Measurements from ENCODE around the gene SCFD1.

The SCFD1 gene

GRCh38 chr14:30748343-30748742 lies 126.2 kb downstream of the SCFD1 start:
- no peak for DNase-seq (ENCODE audit: low spot score)
- in situ Hi-C loops (cut with MboI; ENCODE audit: low sequenced_read_pairs, unreplicated experiment): no loop called here
- no peak for TF ChIP-seq CTCF (IDR thresholded peaks at IDR 0.05; ENCODE audit: borderline replicate concordance, control extremely low read depth, extremely low read depth, insufficient read depth, missing control alignments)

- DNase-seq (ENCODE audit: low spot score): no peak
- in situ Hi-C loops (cut with MboI; ENCODE audit: low sequenced_read_pairs, unreplicated experiment): no loop called here
Measured at GRCh38 chr14:30751646-30752416, 129.7 kb downstream of the SCFD1 start.

GRCh38 chr14:30753452-30753851 lies 131.3 kb downstream of the SCFD1 start:
- no peak for DNase-seq (ENCODE audit: low spot score)
- in situ Hi-C loops (cut with MboI; ENCODE audit: low sequenced_read_pairs, unreplicated experiment): no loop called here
- no peak for TF ChIP-seq CTCF (IDR thresholded peaks at IDR 0.05; ENCODE audit: borderline replicate concordance, control extremely low read depth, extremely low read depth, insufficient read depth, missing control alignments)

More at GRCh38 chr14:30751646-30752416, 129.7 kb downstream of the SCFD1 start:
- peak; percentile 3 for TF ChIP-seq CTCF (IDR thresholded peaks at IDR 0.05; ENCODE audit: borderline replicate concordance, control extremely low read depth, extremely low read depth, insufficient read depth, missing control alignments)

GRCh38 chr14:30754778-30755177 lies 132.7 kb downstream of the SCFD1 start:
- no peak for DNase-seq (ENCODE audit: low spot score)
- in situ Hi-C loops (cut with MboI; ENCODE audit: low sequenced_read_pairs, unreplicated experiment): no loop called here
- TF ChIP-seq CTCF (IDR thresholded peaks at IDR 0.05; ENCODE audit: borderline replicate concordance, control extremely low read depth, extremely low read depth, insufficient read depth, missing control alignments): no peak

- no peak for DNase-seq (ENCODE audit: low spot score)
- TF ChIP-seq CTCF (IDR thresholded peaks at IDR 0.05; ENCODE audit: borderline replicate concordance, control extremely low read depth, extremely low read depth, insufficient read depth, missing control alignments): no peak
- in situ Hi-C loops (cut with MboI; ENCODE audit: low sequenced_read_pairs, unreplicated experiment): no loop called here
Measured at GRCh38 chr14:30756594-30756993, 134.5 kb downstream of the SCFD1 start.

GRCh38 chr14:30757082-30757481 lies 135.0 kb downstream of the SCFD1 start:
- in situ Hi-C loops (cut with MboI; ENCODE audit: low sequenced_read_pairs, unreplicated experiment): no loop called here
- TF ChIP-seq CTCF (IDR thresholded peaks at IDR 0.05; ENCODE audit: borderline replicate concordance, control extremely low read depth, extremely low read depth, insufficient read depth, missing control alignments): no peak
- DNase-seq (ENCODE audit: low spot score): no peak
